Activated CD4-positive, alpha-beta T cell treated with anti-CD3 and anti-CD28 coated beads for 24 hours (primary cell): Measurements from ENCODE around the gene JMJD8.
A peak's percentile ranks its signal among the peaks of the same experiment; 100 is the strongest.

Source experiments
- DNase-seq, 2 donors: peaks; one replicate each; pipeline ENCODE4 v3.0.0-alpha.2; 2020; ENCODE audit warnings: low read depth in 2 of 2

JMJD8 gene

DNA sequence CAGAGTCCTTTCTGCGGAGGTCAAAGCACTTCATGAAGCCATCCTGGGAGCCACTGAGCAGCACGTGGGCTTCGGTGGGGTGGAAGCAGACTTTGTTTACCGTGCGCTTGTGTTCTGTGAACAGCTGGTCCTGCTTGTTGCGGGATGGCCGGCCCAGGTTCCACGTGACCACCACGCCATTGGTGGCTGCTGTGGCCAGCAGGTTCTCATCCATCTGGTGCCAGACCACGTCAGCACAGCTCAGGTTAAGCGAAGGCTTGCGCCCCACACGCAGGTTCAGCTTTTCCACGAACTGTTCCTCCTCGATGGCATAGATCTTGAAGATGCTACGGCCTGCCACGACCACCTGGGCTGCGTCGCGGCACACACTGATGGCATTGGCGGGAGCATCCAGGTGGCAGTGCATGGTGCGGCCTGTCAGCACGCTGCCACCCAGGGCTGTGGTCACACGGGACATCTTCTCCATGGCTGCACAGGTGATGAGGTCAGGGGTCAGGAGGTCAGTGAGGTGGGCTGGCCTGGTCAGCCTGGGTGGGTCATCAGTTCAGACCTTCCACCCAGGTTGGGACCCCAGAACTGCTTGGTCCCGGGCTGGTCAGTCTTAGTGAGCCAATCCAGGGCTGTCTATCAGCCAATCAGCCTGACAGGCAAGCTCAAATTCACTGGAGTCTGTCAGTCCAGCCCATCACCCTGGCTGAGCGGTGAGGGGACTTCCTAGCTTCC lies 5.2 kb upstream of the JMJD8 start:
- no peak for DNase-seq

DNA sequence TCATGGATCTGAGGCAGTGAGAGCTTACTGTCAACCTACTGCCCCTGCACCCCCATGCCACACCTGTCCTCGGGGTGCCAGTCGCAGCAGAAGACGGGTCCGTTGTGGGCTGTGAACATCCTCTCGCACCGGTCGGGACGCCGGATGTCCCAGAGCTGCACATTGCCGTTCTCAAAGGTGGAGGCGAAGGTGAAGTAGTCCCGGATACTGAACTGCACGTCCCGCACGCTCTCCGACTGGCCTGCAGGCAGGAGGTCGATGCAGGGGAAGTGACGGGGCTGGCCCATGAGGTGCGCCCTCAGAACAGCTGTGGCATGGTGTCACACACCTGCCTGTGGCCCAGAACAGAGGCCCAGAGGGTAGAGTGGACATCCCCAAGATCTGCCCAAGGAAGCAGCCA lies 3.4 kb upstream of the JMJD8 start:
- no peak for DNase-seq

DNA sequence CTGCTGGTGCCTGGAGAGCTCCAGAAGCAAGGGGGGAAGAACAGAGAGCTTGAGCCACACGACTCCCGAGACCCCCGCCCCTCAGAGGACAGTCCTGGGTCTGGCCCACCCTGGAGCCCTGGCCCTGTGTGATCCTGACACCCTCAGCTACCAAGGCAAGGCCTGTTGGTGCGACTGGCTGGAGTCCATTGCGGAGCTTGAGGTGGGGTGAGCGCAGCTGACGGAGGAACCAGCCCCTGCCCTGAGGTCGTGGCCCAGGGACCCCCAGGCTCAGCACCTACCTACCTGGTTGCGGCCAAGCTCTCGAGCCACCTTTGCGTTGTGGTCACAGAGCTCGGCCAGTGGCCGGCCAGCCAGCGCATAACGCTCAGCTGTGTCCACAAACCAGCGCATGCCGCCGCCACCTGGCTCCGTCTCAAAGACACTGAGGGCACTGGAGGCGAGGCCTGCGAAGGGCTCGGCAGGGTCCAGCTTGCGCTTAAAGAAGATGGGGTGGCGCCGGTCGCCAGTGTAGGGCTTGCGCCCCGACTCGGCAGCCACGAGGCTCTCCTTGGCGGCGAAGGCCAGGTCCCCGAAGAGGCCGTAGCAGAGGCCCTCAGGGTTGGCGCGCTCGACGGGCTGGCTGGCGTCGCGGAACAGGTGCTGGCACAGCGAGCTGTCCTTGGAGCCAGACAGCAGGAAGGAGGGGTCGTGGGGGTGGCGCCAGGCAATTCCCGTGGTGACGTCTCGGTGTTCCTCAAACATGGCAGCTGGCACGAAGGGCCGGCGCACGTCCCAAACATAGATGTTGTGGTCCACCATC lies 2.5 kb upstream of the JMJD8 start:
- no peak for DNase-seq

DNA sequence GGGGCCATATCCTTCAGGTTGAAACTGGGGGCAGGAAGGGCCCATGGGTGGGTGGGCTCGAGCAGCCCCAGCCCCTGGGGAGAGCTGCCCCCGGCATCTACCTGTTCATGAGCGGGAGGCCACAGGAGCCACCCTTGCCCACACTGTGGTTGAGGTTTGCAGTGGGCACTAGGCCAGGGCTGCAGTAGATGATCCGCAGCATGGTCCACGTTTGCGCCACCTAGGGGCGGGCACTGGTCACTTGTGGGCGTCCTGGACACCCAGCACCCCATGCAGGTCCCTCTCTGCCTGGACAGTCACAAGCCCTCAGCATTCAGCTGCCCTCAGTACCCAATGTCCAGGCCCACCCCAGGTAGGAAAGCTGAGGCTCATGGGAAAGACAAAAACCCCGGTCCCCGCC lies 1.8 kb upstream of the JMJD8 start:
- no peak for DNase-seq

DNA sequence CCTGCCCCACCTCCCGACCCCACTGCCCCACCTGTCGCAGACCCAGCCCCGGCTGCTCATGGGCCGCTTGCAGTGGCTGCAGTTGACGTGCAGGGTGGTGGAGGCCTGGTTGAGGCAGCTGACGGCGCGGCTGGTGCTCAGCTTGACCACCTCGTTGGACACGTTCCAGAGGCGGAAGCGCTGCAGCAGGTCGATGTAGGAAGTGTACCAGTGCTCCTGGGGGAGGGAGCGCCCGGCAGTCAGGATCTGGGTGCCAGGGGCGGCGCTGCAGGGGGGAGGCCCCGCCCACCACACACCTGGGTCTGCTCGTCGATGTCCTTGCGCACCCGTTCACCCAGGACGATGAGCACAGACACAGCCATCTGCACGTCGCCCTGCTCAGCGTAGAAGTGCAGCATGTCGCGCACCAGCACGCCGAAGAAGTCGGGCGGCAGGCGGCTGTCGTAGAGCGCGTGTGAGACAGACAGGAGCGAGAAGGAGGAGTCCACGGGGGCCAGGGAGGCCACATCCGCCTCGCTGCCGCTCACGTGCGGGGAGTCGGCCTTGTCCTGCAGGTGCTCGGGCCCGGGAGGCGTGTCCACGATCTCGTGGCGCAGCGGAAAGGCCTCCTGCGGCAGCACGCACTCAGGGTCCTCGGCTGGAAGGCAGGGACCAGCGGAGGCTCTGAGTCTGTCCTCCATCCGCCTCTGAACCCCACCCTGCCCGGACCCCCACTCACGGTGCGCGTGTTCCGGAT lies 995 bp upstream of the JMJD8 start:
- no peak for DNase-seq

DNA sequence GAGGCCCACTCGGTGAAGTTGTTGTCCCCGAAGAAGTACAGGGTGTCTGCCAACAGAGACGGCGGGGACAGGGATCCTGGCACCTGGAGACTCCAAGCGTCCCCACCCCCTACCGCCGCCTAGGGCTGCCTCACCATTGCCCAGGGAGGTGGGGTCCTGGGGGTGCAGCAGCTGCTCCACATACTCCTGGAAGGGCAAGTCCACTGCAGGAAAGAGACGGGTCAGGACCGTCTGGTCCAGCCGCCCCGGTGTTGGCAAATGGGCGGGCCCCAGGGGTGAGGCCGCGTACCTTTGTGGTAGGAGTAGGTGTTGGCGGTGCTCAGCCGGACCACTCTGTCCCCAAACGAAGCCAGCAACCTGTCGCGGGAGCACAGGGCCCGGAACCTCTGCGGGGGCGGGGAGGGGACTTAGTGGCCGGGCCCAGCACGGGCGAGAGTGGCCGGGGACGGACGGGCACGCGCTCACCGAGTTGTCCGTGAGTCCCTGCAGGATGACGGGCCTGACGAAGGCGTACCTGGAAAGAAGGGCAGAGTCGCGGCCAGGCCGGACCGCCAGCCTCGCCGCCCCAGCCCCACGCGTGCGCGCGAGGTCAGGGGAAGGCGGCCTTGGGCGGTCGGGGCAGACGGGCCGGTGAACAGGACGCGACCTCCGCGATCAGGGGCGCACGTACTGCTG lies 601 bp downstream of the JMJD8 start:
- no peak for DNase-seq

DNA sequence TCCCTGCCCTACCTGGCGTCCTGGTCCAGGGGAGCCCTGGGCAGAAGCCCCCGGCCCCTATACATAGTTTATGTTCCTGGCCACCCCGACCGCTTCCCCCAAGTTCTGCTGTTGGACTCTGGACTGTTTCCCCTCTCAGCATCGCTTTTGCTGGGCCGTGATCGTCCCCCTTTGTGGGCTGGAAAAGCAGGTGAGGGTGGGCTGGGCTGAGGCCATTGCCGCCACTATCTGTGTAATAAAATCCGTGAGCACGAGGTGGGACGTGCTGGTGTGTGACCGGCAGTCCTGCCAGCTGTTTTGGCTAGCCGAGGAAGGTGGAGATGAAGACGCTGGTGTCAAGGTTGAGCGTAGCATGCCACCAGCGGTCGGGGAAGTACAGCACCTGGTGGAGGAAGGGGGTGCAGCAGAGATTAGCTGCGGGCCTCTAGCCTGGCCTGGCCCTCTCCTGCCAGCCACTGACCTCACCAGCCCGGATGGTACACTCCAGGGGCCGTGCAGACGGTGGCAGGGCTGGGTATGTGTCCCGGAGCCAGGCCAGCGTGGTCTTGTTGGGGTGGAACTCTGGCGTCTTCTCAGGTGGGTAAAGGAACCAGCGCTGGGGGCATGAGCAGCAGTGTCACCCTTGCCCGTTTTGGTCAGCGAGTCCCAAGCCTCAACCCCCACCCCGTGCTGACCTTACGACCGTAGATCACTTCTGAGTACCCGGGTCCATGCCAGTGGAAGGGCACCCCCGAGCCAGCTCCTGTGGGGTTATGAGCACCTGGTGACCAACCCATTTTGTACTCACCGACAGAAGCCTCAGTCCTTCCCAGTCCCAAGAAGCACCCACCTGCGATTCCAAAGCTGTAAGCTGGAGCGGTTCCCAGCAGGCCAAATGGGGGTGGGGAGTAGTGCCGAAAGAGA lies 1.4 kb downstream of the JMJD8 start:
- no peak for DNase-seq

DNA sequence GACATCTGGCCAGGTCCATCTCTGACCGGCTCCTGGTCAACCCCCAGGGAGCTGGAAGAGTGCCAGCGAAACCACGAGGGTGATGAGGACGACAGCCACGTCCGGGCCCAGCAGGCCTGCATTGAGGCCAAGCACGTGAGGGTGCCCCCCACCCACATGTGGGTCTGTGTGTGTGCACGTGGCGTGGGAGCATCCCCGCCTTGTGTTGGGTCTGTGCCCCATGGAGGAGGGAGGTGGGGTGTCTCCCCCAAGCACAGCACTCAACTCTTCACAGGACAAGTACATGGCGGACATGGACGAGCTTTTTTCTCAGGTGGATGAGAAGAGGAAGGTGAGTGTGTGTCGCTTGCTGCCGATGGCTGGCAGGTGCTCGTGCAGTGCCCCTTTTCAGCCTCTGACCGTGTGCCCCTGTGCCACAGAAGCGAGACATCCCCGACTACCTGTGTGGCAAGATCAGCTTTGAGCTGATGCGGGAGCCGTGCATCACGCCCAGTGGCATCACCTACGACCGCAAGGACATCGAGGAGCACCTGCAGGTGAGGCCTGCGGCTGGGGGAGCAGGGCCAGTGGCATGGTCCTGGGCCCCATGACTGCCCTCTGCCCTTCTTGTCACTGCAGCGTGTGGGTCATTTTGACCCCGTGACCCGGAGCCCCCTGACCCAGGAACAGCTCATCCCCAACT lies 2.2 kb downstream of the JMJD8 start:
- no peak for DNase-seq

DNA sequence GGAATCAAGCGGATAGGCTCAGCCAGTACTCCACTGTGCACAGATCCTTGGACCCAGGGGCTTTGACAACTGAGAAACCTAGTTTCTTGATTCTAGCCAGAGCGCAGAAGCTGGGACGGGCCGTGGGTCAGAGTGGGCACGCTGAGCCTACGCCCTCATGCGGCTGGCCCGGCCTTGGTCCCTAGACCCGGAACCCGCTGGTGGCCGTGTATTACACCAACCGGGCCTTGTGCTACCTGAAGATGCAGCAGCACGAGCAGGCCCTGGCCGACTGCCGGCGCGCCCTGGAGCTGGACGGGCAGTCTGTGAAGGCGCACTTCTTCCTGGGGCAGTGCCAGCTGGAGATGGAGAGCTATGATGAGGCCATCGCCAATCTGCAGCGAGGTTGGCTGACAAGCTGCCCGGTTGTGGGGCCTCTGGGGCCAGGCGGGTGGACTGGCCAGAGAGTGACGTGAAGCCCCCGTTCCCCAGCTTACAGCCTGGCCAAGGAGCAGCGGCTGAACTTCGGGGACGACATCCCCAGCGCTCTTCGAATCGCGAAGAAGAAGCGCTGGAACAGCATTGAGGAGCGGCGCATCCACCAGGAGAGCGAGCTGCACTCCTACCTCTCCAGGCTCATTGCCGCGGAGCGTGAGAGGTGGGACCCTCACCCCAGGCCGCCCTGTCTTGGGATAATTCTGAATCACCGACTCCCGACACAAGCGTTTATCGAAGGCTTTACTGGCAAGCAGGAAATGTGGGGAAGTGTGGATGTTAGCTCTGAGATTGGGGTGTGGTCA lies 3.0 kb downstream of the JMJD8 start:
- no peak for DNase-seq

DNA sequence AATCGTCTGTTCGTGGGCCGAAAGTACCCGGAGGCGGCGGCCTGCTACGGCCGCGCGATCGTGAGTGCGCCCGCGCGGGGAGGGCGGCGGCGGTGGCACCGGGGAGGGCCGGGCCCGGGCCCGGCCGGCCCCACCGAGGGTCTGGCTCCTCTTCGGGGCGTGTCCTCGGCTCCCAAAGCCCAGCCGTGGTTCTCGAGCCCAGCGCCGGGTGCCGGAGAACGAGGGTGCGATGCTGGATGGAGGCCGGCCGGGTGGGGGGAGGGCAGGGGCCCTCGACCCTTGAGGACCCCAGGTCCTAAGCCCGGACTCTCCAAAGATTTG lies 3.5 kb downstream of the JMJD8 start:
- DNase-seq, result no peak

DNA sequence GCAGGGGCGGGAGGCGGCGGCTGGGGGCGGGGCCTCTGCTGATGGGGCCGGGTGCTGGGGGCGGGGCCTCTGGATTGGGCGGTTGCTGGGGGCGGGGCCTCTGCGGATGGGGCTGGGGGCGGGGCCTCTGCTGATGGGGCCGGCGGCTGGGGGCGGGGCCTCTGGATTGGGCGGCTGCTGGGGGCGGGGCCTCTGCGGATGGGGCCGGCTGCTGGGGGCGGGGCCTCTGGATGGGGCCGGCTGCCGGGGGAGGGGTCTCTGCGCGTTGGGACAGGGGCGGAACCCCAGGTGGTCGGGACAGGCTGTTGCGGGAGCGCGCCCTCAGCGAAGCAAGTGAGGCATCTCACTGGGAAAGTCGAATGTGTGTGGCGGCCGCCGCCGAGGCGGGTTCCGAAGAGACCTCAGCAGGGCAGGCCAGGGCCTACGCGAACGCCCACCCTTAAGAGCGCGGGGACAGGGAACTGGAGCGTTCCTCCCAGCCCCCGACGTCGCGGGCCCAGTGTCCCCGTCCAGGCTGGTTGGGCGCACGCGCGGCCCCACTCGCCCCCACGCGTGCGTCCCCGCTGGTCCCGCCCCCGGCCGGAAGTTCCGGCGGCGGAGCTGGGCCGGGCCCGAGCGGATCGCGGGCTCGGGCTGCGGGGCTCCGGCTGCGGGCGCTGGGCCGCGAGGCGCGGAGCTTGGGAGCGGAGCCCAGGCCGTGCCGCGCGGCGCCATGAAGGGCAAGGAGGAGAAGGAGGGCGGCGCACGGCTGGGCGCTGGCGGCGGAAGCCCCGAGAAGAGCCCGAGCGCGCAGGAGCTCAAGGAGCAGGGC lies 4.1 kb downstream of the JMJD8 start, which contains the start of gene STUB1:
Gene STUB1 (plus strand): TSS at position 597 of the 811 bp plus-strand sequence. CDS start 116 bp downstream, at position 713.
- DNase-seq, result peak; percentile 83 to 91

DNA sequence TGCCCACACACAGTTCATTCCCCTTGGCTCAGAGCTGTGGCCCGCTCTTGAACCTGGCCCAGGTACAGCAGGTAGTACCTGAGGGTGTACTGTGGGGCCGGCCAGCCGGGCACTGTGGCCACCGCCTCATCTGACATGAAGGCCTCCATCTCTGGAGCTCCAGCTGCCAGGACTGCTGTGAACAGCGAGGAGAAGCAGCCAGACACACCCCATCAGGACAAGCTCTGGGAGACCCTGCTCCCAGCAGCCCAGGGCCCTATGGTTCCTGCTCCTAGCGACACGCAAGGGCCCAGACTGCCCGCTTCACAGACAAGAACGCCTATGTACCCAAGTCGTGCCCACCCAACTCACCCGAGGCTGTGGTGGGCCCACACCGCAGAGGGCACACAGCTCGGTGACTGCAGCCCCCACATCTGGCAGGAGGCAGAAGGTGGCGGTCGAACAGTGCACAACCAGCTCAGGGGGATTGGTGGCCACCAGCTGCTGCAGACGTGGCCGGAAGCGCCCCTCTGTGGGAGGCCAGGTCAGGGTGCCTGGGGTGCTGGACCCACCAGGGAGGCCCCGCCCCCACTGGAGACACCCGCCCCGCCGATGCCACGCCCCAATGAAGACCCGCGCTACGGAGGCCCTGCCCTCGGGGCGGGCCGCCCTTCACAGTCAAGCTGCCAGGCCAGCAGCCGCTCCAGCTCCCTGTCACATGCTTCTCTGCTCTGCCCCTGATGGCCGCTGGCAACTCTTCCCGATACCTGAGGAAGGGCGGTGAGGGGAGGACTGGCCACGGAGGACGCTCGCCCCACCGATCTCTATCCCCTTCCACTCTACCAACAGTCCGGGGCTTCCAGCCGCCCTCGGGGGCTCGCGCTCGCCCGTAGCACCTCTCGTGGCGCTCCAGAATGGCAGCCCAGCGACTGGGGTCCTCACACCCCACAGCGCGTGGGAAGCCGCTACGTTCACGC lies 5.0 kb downstream of the JMJD8 start:
- peak in 1 of 2 donors; percentile 24 for DNase-seq

DNA sequence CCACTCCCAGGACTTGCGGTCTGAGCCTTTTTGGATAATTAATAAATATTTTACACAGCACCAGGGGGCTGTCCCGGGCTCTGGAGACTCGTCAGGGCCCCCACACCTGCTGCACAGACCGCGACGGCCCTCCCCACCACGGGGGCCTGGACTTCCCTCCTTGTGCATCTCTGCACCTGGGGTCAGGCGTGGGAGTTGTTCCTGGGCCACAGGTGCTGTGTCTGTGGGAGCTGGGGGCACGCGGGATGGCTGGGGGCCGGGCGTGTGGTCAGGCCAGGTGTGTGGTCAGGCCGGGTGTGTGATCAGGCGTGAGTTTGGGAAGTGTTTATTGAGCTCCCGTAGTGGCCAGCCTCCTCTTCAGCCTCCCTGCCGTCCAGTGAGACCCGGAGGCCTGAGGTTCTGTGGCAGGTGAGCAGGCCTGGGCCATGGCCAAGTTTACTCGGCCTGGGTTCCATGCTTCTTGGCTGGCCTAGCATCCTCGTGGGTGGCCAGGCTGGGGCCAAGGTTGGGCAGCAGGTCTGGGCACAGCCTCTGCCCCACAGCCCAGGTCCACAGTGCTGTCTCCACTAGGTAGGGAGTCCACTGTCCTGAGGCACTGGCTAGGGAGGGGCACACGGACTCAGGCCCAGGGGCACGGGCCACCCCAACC lies 5.8 kb downstream of the JMJD8 start:
- DNase-seq, result no peak

DNA sequence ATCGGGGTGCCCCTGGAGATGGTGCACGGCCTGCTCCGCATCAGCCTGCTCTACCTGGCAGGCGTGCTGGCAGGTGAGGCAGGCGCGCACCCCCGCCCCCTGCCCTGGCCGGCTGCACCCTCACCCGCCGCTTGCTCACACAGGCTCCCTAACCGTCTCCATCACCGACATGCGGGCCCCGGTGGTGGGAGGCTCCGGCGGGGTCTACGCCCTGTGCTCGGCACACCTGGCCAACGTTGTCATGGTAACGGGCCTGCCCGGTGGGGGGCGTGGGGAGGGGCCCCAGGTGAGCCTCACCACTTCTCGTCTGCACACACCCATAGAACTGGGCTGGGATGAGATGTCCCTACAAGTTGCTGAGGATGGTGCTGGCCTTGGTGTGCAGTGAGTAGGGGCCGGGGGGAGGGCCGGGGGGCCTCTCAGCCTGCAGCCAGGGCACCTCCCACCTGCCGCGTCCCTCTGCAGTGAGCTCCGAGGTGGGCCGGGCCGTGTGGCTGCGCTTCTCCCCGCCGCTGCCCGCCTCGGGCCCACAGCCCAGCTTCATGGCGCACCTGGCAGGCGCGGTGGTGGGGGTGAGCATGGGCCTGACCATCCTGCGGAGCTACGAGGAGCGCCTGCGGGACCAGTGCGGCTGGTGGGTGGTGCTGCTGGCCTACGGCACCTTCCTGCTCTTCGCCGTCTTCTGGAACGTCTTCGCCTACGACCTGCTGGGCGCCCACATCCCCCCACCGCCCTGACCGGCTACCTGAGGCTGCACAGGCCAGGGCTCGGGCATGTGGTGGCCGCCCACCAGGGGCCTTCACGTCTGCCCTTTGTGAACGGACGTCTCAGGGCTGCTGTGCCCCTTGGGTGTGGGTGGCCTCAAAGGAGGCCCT lies 6.6 kb downstream of the JMJD8 start:
- DNase-seq, result no peak

DNA sequence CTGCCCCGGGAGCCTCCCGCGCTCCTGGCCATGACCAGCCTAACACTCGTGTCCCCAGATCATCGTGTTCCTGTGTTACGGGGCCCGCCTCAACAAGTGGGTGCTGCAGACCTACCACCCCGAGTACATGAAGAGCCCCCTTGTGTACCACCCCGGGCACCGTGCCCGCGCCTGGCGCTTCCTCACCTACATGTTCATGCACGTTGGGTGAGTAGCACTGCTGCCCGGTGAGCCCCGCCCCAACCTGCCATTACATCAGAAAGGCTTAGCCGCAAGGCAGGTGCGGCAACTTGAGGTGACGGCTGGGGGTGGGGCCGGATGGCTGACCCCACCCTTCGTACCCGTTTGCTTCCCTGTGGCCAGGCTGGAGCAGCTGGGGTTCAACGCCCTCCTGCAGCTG lies 7.2 kb downstream of the JMJD8 start:
- no peak for DNase-seq

DNA sequence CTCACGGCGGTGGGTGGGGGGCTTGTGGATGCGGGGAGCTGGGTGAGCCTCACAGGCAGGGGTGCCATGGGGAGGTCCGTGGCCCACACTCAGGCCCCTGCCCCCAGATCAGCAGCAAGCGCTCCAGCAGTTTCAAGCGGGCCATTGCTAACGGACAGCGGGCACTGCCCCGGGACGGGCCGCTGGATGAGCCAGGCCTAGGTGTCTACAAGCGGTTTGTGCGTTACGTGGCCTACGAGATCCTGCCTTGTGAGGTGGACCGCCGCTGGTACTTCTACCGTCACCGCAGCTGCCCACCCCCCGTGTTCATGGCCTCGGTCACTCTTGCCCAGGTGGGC lies 7.6 kb downstream of the JMJD8 start:
- DNase-seq, result no peak
